HT1080 (cell line): ENCODE measurements around the gene EFTUD2. TPM values are rescaled to one million over a fixed set of nuclear protein-coding genes. Genes with fewer than 3 reads are reported as not detected.

Experiments
- DNase-seq: peaks from one replicate; pipeline ENCODE4 v3.0.0-alpha.2; 2015; ENCODE audit warnings: low read depth
- total RNA-seq: library from RNA; depleted of rRNA; stranded (reverse); fragments of >200 nt; shearing (Covaris generic); gene quantifications from 2 replicates; pipeline ENCODE4 v1.2.3, GENCODE V29; 2014

EFTUD2 gene
- total RNA-seq, 1 experiment from 2014 or later: 137 TPM

- no peak for DNase-seq
Observed at GRCh38 chr17:44925731-44926697, 26.8 kb upstream of the EFTUD2 start.

- no peak for DNase-seq
Observed at GRCh38 chr17:44924107-44924544, 24.9 kb upstream of the EFTUD2 start.

- DNase-seq: no peak
Observed at GRCh38 chr17:44922746-44923470, 23.7 kb upstream of the EFTUD2 start.

GRCh38 chr17:44922136-44922535, 22.9 kb upstream of the EFTUD2 start:
- DNase-seq: no peak

- DNase-seq: no peak
Observed at GRCh38 chr17:44921122-44921882, 22.1 kb upstream of the EFTUD2 start.

- no peak for DNase-seq
Observed at GRCh38 chr17:44920565-44920940, 21.3 kb upstream of the EFTUD2 start.

GRCh38 chr17:44919885-44920564, 20.8 kb upstream of the EFTUD2 start:
- DNase-seq: peak; percentile 70

GRCh38 chr17:44919411-44919810, 20.2 kb upstream of the EFTUD2 start:
- DNase-seq: no peak

GRCh38 chr17:44918006-44918405, 18.8 kb upstream of the EFTUD2 start:
- DNase-seq: no peak

- no peak for DNase-seq
Observed at GRCh38 chr17:44917456-44917855, 18.2 kb upstream of the EFTUD2 start.

- peak; percentile 86 for DNase-seq
Observed at GRCh38 chr17:44916781-44917241, 17.6 kb upstream of the EFTUD2 start.

GRCh38 chr17:44915862-44916780, 16.9 kb upstream of the EFTUD2 start:
- DNase-seq: peak; percentile 61

- DNase-seq: no peak
Observed at GRCh38 chr17:44915321-44915726, 16.1 kb upstream of the EFTUD2 start, which contains the start of gene GFAP. TSS of gene GFAP (minus strand) at chr17:44915500. CDS start at chr17:44915486, 14 bp downstream.

- DNase-seq: no peak
Observed at GRCh38 chr17:44914698-44915271, 15.5 kb upstream of the EFTUD2 start.

GRCh38 chr17:44914148-44914547, 14.9 kb upstream of the EFTUD2 start:
- no peak for DNase-seq

GRCh38 chr17:44913676-44914075, 14.4 kb upstream of the EFTUD2 start:
- DNase-seq: no peak

GRCh38 chr17:44912763-44913544, 13.7 kb upstream of the EFTUD2 start:
- no peak for DNase-seq
